Measurements from ENCODE around the gene ZNF470.

- TF ChIP-seq CTCF (IDR thresholded peaks at IDR 0.05) (no peak), EZH2phosphoT487 (IDR thresholded peaks at IDR 0.05) (no peak)
These were observed 34.1 kb downstream of the ZNF470 start for GRCh38 chr19:56601375-56601774.

Data from neural progenitor cell (in vitro differentiated cells).